GM21529 (cell line): ENCODE measurements around the gene ARPC1A.
"Not testable (repeated sequence)": the region's sequence is repeated elsewhere in the genome, so short reads cannot be mapped to it uniquely, and the experiment has no call there.

Source experiments
- ATAC-seq: cut with Tn5 transposase; IDR thresholded peaks from one replicate; pipeline ENCODE4 v1.9.1; 2021; ENCODE audit not compliant: unreplicated experiment

ARPC1A gene

GRCh38 chr7:99325592-99326407 is at the start of gene ARPC1A:
Gene ARPC1A (plus strand): TSS chr7:99325898. CDS start chr7:99333354, 7,456 bp downstream.
- ATAC-seq = peak; percentile 92

- ATAC-seq = no peak
These were observed 47.5 kb upstream of the ARPC1A start for GRCh38 chr7:99278180-99278579.

DNA sequence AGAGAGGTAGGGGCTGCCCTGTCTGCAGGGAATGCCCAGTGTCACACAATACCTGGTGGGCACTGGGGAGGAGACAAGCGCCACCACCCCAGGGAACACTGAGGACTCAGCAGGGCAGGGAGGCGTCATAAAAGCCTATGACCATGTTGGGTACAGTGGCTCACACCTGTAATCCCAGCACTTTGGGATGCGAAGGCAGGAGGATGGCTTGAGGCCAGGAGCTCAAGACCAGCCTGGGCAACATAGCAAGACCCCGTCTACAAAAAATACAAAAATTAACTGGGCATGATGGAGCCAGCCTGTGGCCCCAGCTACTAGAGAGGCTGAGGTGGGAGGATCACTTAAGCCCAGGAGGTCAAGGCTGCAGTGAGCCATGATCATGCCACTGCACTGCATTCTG is 41.5 kb upstream of the ARPC1A start:
- ATAC-seq = not testable (repeated sequence)

DNA sequence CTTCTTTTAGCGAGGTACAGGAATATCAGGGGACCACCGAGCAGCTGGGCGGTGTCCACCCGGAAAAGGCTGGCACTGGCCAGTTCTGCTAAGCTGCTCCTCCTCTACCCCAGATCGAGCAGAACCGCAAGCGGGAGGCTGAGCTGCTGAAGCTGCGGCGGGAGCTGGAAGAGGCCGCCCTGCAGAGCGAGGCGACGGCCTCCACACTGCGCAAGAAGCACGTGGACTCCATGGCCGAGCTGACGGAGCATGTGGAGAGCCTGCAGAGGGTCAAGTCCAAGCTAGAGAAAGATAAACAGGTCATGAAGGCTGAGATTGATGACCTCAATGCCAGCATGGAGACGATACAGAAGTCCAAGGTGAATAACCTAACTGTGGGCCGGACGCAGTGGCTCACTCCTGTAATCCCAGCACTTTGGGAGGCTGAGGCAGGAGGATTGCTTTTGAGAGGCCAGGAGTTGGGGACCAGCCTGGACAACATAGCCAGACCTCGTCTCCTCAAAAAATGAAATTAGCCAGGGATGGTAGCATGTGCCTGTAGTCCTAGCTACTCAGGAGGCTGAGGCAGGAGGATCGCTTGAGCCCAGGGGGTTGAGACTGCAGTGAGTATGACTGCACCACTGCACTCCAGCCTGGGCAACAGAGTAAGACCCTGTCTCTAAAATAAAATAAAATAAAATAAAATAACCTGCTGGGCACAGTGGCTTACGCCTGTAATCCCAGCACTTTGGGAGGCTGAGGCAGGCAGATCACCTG is 37.7 kb upstream of the ARPC1A start:
- no peak for ATAC-seq

- ATAC-seq = no peak
These were observed 36.5 kb upstream of the ARPC1A start for GRCh38 chr7:99289185-99289584.

DNA sequence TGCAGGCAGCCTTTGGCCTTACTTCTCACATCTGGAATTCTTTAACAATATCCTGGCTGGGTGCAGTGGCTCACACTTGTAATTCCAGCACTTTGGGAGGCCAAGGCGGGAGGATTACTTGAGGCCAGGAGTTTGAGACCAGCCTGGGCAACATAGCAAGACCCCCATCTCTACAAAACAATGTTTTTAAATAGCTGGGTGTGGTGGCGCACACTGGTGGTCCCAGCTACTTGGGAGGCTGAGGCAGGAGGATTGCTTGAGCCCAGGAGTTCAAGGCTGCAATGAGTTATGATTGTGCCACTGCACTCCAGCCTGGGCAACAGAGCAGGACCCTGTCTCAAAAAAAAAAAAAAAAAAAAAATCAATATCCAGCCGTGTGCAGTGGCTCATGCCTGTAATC is 35.5 kb upstream of the ARPC1A start:
- ATAC-seq = not testable (repeated sequence)

DNA sequence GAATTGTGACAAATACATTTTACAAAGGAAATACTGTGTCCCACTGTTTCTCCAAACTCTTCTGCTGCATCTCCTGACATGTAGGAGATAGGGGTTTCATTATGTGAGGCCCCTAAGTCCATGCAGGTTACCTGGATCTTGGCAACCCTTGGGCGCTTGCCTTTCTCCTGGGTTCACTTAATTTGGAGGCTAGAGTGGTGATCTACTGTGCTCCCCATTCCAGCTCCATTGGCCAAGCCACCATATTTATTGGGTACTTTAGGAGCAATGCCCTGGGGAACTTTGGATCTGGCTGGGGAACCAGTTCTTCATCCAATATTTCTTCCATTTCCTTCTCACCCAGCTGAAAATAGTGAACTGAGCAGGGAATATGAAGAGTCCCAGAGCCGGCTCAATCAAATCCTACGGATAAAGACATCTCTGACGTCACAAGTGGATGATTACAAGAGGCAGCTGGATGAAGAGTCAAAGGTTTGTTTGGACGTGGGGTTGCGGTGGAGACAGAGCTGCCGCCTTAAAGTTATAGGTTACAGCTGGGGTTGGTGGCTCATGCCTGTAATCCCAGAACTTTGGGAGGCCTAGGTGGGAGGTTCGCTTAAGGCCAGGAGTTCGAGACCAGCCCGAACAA is 34.6 kb upstream of the ARPC1A start:
- no peak for ATAC-seq

GRCh38 chr7:99292127-99292526 is 33.6 kb upstream of the ARPC1A start:
- no peak for ATAC-seq

- ATAC-seq = no peak
These were observed 32.5 kb upstream of the ARPC1A start for GRCh38 chr7:99293167-99293566.

DNA sequence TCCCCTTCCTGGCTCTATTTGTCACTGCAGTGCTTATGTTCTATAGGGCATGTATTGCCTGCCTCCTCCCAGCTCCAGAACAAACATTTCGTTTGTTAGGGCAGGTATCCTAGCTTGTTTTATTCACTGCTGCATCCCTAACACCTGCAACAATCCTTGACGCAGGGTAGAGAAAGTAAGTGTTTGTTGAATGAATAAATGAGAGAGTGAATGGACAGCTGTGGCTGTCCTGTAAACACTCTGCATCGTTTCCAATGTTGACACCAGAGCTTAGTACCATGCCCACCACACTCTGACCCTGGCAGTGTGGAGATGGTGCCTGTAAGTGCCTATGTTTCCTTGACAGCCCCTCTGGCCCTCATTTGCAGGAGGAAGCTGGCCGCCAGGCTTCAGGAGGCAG is 32.0 kb upstream of the ARPC1A start:
- ATAC-seq = no peak

GRCh38 chr7:99296471-99296870 is 29.2 kb upstream of the ARPC1A start:
- no peak for ATAC-seq

DNA sequence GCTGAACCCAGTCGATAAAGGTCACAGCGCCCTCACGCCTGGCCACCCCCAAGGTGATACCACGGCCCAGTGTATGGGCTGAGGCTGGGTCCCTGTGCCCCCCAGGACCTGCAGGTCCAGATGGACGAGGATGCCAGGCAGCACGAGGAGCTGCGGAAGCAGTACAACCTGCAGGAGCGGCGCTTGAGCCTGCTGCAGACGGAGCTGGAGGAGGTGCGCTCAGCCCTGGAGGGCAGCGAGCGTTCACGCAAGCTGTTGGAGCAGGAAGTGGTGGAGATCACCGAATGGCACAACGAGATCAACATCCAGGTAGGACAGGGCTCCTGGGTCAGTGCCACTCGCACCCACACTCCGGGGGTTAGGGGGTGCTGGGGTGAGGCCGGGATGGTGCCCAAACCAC is 24.2 kb upstream of the ARPC1A start:
- no peak for ATAC-seq

DNA sequence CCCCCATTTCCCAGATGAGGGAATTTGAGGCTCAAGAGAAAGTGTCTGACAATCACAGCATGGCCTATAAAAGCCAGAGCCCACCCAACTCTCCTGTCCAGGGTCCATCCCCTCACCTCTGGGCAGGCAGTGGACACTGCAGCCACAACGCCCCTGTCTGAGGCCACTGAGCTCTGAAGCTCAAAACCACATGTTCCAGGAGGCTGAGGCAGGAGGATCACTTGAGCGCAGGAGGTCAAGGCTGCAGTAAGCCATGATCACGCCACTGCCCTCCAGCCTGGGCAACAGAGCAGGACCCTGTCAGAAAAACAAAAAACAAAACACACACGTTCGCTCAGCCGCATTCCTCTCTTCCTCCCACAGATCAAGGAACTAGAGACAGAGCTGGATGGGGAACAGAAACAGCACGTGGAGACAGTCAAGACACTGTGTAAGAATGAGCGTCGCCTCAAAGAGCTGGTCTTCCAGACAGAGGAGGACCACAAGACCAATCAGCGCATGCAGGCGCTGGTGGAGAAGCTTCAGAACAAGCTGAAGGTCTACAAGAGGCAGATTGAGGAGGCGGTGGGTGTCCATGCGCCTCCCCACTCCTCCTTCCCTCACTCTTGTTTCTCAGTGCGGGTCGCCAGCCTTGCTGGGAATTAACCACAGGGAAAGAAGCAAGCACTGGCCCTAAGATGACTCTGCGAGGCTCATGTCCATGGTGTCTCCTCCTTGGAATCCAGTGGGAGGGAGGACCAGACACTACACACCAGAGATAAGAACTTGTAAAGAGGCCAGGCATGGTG is 20.0 kb upstream of the ARPC1A start:
- ATAC-seq = no peak

GRCh38 chr7:99308461-99309074 is 17.1 kb upstream of the ARPC1A start:
- no peak for ATAC-seq

- ATAC-seq = no peak
These were observed 16.6 kb upstream of the ARPC1A start for GRCh38 chr7:99309111-99309510.

DNA sequence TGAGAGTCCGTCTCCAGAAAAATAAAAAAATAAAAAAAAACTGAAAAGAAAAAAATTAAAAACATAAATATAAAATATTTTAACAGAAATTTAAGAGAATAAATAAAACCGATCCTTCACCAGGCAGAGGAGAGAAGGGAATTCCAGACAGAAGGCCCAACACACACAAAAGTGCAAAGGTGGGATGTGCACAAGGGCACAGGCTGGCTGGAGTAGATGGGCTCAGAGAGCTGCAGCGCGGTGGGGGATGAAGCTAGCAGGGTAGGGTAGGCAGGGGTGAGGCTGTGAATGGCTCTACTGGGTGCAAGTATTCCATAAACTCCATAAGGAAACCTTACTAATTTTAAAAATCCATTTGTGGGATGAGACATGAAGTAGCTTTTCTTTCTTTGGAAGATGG is 15.7 kb upstream of the ARPC1A start:
- ATAC-seq = no peak

DNA sequence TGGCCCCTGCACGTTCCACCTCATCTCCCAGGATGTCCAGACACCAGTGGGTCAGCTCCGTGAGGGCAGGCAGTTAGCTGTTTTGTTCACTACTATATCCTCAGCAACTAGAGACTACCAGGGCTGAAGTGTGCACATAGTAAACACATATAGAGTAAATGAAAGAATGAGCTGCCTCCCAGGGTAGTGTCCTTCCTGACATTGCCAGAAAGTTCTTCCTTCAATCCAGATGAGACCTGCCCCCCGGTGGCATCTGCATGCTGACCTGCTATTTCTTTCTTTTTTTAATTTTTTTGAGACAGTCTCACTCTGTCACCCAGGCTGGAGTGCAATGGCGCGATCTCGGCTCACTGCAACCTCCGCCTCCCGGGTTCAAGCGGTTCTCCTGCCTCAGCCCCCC is 14.0 kb upstream of the ARPC1A start:
- no peak for ATAC-seq

DNA sequence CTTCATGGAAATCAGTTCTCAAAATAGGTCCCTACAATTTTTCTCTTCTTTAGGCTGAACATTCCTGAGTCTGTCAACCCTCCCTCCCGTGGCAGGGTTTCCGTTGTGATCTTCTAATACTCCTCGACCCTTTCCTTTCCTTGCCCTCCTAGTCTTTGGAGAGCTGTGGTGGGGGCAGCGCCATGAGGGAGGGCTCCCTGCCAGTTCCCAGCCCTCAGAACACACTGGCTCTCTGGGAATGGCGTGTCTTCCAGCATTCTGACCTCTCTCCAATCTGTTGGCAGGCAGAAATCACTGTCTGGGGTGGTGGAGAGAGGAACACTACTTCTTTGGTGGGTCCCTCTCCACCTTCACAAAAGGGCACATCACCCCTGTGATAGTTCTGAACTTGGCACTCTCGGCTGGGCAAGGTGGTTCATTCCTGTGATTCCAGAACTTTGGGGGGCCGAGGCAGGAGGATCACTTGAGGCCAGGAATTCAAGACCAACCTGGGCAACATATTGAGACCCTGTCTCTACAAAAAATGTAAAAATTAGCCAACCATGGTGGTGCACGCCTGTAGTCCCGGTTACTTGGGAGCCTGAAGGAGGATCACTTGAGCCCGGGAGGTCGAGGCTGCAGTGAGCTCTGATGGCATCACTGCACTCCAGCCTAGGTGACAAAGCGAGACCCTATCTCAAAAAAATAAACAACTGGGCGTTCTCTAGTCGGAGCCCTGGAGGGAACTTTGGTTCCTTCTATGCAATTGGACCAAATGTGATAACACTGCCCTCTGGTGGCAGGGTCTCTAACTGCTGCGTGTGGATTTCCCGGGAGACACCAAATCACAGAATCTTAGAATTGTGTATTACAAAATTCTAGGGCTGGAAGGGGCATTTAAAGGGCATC is 13.1 kb upstream of the ARPC1A start:
- no peak for ATAC-seq

DNA sequence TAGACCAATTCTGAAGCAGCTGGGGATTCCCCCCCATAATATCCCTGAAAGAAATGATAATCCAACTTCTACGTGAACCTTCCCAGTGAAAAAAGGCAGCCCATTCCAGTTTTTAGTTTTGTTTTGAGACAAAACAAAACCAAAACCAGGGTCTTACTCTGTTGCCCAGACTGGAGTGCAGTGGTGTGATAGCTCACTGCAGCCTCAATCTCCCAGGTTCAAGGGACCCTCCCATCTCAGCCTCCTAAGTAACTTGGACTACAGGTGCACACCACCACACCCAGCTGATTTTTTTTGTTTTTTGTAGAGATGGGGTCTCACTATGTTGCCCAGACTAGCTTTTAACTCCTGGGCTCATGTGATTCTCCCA is 12.5 kb upstream of the ARPC1A start:
- no peak for ATAC-seq

- no peak for ATAC-seq
These were observed 11.2 kb upstream of the ARPC1A start for GRCh38 chr7:99314504-99314903.
